Pancreas (tissue), 10 donors: ENCODE measurements around the gene COQ8B. TPM values are rescaled to one million over a fixed set of nuclear protein-coding genes. Genes with fewer than 3 reads are reported as not detected.

Source experiments
- ATAC-seq, 4 donors: fragments of 200-7000 bp; cut with Tn5 transposase; one replicate each; pipeline versions ENCODE4 v1.8.0 to v1.9.1; 2020; ENCODE audit warnings: mild to moderate bottlenecking in 4 of 4, moderate library complexity in 4 of 4
- DNase-seq, 6 donors: peaks; one replicate each; pipeline ENCODE4 v3.0.0-alpha.2; 2020
- FAIRE-seq: peaks from 2 replicates; lab custom pipeline; 2012; peaks lifted over from hg19 to GRCh38; lab: Jason Lieb, UNC
- H3K27ac ChIP-seq, 4 donors: fragments of 200-600 bp; sonication (generic); 1 replicate in 3 of 4; 2 replicates in 1 of 4; pipeline versions ENCODE4 v1.5.0 to v1.8.0; 2020
- H3K27me3 ChIP-seq, 4 donors: fragments of 200-600 bp; one replicate each; pipeline ENCODE4 v1.8.0; 2021
- H3K36me3 ChIP-seq, 3 donors: fragments of 200-600 bp; sonication (generic) in 1 of 3; one replicate each; pipeline versions ENCODE4 v1.5.0 to v1.8.0; 2020 to 2021
- H3K4me1 ChIP-seq, 3 donors: fragments of 200-600 bp; one replicate each; pipeline ENCODE4 v1.8.0; 2021
- H3K4me3 ChIP-seq, 4 donors: fragments of 200-600 bp; sonication (generic) in 2 of 4; one replicate each; pipeline versions ENCODE4 v1.5.0 to v1.8.0; 2020 to 2021
- H3K9me3 ChIP-seq, 4 donors: fragments of 200-600 bp; one replicate each; pipeline ENCODE4 v1.8.0; 2021
- CTCF ChIP-seq, 4 donors: fragments of 200-600 bp; sonication (generic) in 3 of 4; IDR thresholded peaks; one replicate each; pipeline versions ENCODE4 v1.5.0 to v1.8.0; 2021; ENCODE audit warnings: antibody characterized with exemption in 4 of 4
- WGBS, 2 donors: extraction: QIAGEN DNeasy Blood & Tissue Kit; methylation state at CpG; one replicate each; pipeline ENCODE4 v1.1.7; 2013; 5-methylcytosine and 5-hydroxymethylcytosine counted together
- intact Hi-C, 3 donors: fragments of 100-400 bp; cut with DNase I; formaldehyde crosslinking; loops; one replicate each; pipeline versions ENCODE4 v1.11.1 to v1.14.2; 2022
- polyA plus RNA-seq, 2 donors: library from polyadenylated mRNA; stranded (reverse); fragments of 200-250 nt; gene quantifications; one replicate each; pipeline ENCODE4 v1.2.3, GENCODE V29; 2013
- total RNA-seq, 6 donors: library from RNA; stranded (reverse); fragmentation: NEBNext Ultra II Directional in 4 of 6; extraction: Animal tissue kit (Norgen Biotek cat#: 25700) in 4 of 6; gene quantifications; one replicate each; pipeline versions ENCODE4 v1.2.1 to v1.2.4, GENCODE V29; 2021 to 2023
- donor health status: healthy with polysubstance abuse.
- donor health status: DM: no; HTN: no; CAD: no; lungs with moderate emphysema.
- donor health status: DM: no; HTN: no; CAD: no.
- donor health status: control.
- donor health status: control.
- donor health status: Bipolar disorder and iron deficiency.
- donor health status: DM: yes; HTN: yes; CAD: no.
- donor health status: DM: no; HTN: no; CAD: no.
- donor health status: DM: no; HTN: no; CAD: no.
- donor health status: DM: yes; HTN: yes; CAD: no.

Gene COQ8B
- total and polyA plus RNA-seq, 8 donors, result 12.7 to 44.2 (median 18.0) TPM

- intact Hi-C loops, result no loop called here
Measured at GRCh38 chr19:40739030-40739839, 22.5 kb upstream of the COQ8B start.

GRCh38 chr19:40737102-40737644, 20.5 kb upstream of the COQ8B start:
- WGBS, 2 donors, result 87 to 92% methylated on average over 9 of the region's 9 CpGs
- no peak for ATAC-seq
- intact Hi-C loops, result no loop called here
- DNase-seq, result no peak
- TF ChIP-seq CTCF (IDR thresholded peaks at IDR 0.05), result no peak
- Histone ChIP-seq H3K4me1 (no peaks in the 10 kb centered on the region), H3K27ac (no peak overlapping the region), H3K36me3 (peaks cover 6 to 65% (median 30%) of the 10 kb centered on the region in 3 donors), H3K27me3 (no peaks in the 10 kb centered on the region), H3K9me3 (no peaks in the 10 kb centered on the region), H3K4me3 (no peak overlapping the region)
- no peak for FAIRE-seq

More at GRCh38 chr19:40739030-40739839, 22.5 kb upstream of the COQ8B start:
- no peak overlapping the region for H3K27ac ChIP-seq
- no peak overlapping the region for H3K4me3 ChIP-seq
- no peak for TF ChIP-seq CTCF (IDR thresholded peaks at IDR 0.05)
- no peak for FAIRE-seq
- no peaks in the 10 kb centered on the region for H3K9me3 ChIP-seq
- DNase-seq, result no peak
- peaks cover 0 to 45% (median 21%) of the 10 kb centered on the region in 3 donors for H3K36me3 ChIP-seq
- no peak for ATAC-seq
- H3K4me1 ChIP-seq, result no peaks in the 10 kb centered on the region
- H3K27me3 ChIP-seq, result no peaks in the 10 kb centered on the region
- WGBS, 2 donors, result 81 to 82% methylated on average over 22 of the region's 22 CpGs

- Histone ChIP-seq H3K4me1 (no peaks in the 10 kb centered on the region), H3K9me3 (no peaks in the 10 kb centered on the region), H3K27ac (no peak overlapping the region), H3K4me3 (no peak overlapping the region), H3K36me3 (peaks cover 6 to 68% (median 30%) of the 10 kb centered on the region in 3 donors), H3K27me3 (no peaks in the 10 kb centered on the region)
- no peak for DNase-seq
- no peak for ATAC-seq
- FAIRE-seq, result no peak
- intact Hi-C loops, result no loop called here
- WGBS, 2 donors, result 91 to 98% methylated on average over 6 to 9 of the region's 9 CpGs
- no peak for TF ChIP-seq CTCF (IDR thresholded peaks at IDR 0.05)
Measured at GRCh38 chr19:40736661-40737060, 20.0 kb upstream of the COQ8B start.

GRCh38 chr19:40735013-40735771, 18.5 kb upstream of the COQ8B start:
- TF ChIP-seq CTCF (IDR thresholded peaks at IDR 0.05), result no peak
- no peak for FAIRE-seq
- no peak for ATAC-seq
- Histone ChIP-seq H3K4me3 (no peak overlapping the region), H3K27ac (no peak overlapping the region), H3K36me3 (peaks cover 6 to 79% (median 41%) of the 10 kb centered on the region in 3 donors), H3K9me3 (no peaks in the 10 kb centered on the region), H3K27me3 (no peaks in the 10 kb centered on the region), H3K4me1 (no peaks in the 10 kb centered on the region)
- 93 to 96% methylated on average over 11 of the region's 11 CpGs for WGBS, 2 donors
- intact Hi-C loops, result no loop called here
- no peak for DNase-seq
